Skeletal muscle satellite cell (primary cell): Measurements from ENCODE around the gene CBFA2T3.

Source experiments
- H3K27me3 ChIP-seq: 2 replicates; pipeline ENCODE4 v1.7.0; 2013; ENCODE audit warnings: low read length; ENCODE audit not compliant: control insufficient read depth, insufficient read depth
- H3K36me3 ChIP-seq: 2 replicates; pipeline ENCODE4 v1.7.0; 2013; ENCODE audit warnings: mild to moderate bottlenecking, control low read depth, low read length; ENCODE audit not compliant: insufficient read depth
- H3K4me1 ChIP-seq: 2 replicates; pipeline ENCODE4 v1.7.0; 2013; ENCODE audit warnings: low read length; ENCODE audit not compliant: control insufficient read depth, insufficient read depth
- H3K4me2 ChIP-seq: 2 replicates; pipeline ENCODE4 v1.7.0; 2013; ENCODE audit warnings: mild to moderate bottlenecking, low read length
- H3K4me3 ChIP-seq: 2 replicates; pipeline ENCODE4 v1.7.0; 2013; ENCODE audit warnings: low read length
- H3K9ac ChIP-seq: 2 replicates; pipeline ENCODE4 v1.7.0; 2013; ENCODE audit warnings: mild to moderate bottlenecking, low read depth, low read length, moderate library complexity
- H3K9me3 ChIP-seq: replicated peaks from 2 replicates; pipeline ENCODE4 v1.7.0; 2013; ENCODE audit warnings: mild to moderate bottlenecking, control low read depth, low read length

CBFA2T3 gene

DNA sequence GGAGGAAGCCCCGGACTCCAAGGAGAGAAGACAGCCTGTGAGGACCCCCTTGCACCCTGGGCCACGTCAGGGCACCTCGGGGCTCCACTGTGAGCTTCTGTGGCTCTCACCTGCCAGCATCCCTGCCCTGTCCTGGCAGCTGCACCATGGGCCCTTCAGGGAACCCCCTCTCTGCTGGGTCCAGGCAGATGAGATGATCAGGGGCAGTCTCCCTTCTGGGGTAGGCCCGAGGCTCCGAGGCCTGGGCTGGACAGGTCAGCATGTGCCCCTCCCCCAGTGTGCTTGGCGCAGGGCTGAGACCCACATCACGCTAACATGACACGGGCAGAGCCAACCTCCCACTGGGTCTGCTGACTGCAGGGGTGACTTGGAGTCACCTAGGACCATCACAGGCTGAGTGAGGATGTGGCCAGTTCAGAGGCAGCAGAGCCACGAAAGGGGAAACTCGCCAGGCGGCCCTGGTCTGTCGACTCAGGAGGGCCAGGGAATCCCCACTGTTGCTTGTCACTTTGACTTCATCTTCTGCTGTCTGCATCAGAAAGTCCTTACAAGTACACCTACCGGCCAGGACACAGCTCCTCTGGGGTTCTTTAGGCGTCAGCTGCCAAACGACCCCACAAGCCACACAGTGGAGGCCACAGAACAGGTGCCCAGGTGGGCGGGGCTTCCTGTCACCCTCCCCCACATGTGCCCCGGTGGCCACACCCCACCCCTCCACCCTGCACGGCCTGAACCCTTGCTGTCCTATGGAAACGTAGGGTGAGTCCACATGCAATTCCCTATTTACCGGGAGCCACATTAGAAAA is 122.5 kb downstream of the CBFA2T3 start:
- no peak overlapping the region for H3K4me3 ChIP-seq
- H3K36me3 ChIP-seq, result peaks cover 12% of the 10 kb centered on the region
- no peaks in the 10 kb centered on the region for H3K27me3 ChIP-seq
- H3K4me2 ChIP-seq, result no peak overlapping the region
- H3K4me1 ChIP-seq, result peaks cover 24% of the 10 kb centered on the region
- H3K9me3 ChIP-seq, result no peaks in the 10 kb centered on the region
- H3K9ac ChIP-seq, result no peak overlapping the region

DNA sequence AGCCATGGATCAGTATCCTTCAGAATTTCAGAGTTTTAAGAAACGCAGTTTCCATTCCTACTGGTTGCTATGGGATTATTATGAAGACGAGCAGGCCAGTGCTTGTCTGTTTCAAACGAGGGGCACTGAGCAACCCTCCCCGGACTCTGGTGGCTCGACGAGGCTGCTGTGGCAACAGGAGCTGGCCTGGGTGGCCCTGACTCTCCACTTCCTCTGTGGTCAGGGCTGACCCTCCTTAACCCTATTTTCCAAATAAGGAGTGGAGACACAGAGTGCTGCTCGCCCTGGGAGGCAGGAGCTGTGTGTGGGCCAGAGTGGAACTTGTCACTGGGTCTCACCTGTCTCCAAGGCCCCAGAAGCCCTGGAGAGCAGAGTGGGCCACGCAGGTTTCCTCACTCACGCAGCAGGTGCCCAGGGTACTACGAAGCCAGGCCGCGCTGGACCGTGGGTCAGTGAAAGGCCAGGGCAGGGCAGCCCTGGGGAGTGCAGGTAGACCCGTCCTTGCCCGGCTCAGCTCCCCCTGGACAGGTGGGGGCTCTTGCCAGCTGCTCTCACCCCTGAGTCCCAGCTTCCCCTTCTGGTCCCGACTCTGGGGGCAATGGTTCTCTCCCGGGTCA is 123.6 kb downstream of the CBFA2T3 start:
- Histone ChIP-seq H3K9ac (no peak overlapping the region), H3K9me3 (no peaks in the 10 kb centered on the region), H3K27me3 (no peaks in the 10 kb centered on the region), H3K4me2 (no peak overlapping the region), H3K36me3 (peaks cover under 1% of the 10 kb centered on the region), H3K4me1 (peaks cover 18% of the 10 kb centered on the region), H3K4me3 (no peak overlapping the region)

DNA sequence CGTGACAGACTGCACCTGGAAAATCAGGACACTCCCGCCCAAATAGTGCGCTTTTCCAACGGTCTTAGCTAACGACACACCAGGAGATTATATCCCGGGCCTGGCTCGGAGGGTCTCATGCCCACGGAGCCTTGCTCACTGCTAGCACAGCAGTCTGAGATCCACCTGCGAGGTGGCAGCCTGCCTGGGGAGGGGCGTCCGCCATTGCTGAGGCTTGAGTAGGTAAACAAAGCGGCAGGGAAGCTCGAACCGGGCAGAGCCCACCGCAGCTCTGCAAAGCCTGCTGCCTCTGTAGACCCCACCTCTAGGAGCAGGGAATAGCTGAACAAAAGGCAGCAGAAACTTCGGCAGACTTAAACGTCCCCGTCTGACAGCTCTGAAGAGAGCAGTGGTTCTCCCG is 125.4 kb downstream of the CBFA2T3 start:
- Histone ChIP-seq H3K9me3 (no peaks in the 10 kb centered on the region), H3K4me3 (no peak overlapping the region), H3K4me2 (no peak overlapping the region), H3K4me1 (peaks cover 11% of the 10 kb centered on the region), H3K9ac (no peak overlapping the region), H3K27me3 (no peaks in the 10 kb centered on the region), H3K36me3 (no peaks in the 10 kb centered on the region)

DNA sequence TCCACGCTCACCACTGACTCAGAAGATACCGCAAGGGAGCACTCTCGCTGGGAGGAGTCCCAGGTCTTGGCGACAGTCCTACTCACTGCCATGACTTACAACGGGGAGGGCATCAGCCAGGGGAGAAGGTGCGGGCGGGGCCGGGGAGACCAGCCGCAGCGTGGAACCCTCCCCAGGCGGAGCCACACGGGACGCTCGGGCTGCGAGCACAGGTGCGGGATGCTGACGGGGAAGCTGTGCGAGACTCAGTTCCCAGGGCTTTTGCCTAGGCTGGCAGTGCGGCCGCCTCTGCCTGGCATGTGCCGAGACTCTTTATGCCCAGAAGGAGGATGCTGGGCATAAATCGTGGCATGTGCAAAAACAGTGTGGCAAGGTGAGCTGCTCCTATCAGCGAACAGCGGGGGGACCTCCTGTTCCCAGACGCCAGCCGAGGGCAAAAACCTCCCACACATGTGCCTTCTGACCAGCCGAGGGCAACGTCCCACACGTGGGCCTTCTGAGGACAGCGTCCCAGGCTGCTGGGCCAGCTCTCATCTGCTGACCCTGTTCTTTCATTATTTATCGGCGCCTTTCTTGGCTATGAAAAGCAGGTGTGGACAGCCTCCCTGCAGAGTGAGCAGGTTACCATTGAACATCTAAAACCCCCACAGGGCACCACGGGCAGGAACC is 126.3 kb downstream of the CBFA2T3 start:
- no peaks in the 10 kb centered on the region for H3K36me3 ChIP-seq
- H3K4me3 ChIP-seq, result no peak overlapping the region
- no peak overlapping the region for H3K4me2 ChIP-seq
- H3K9me3 ChIP-seq, result no peaks in the 10 kb centered on the region
- H3K4me1 ChIP-seq, result peaks cover 6% of the 10 kb centered on the region
- no peaks in the 10 kb centered on the region for H3K27me3 ChIP-seq
- no peak overlapping the region for H3K9ac ChIP-seq

DNA sequence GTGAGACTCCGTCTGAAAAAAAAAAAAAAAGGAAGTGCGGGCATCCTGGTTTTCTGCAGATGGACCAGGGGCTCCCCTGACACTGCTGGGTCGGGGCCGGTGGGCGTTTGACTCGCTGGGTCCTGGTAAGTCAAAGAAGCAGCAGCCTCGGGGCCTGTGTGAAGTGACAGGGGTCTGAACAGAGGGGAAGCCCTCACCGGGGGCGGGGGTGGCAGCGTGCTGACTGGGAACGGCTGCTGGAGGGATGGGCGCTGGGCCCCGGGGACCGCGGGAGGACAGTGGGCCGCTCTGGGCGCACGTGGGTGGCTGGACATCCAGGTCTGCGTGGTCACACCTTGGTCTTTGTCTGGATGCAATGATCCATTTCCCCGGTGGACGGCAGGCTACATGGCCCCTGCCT is 128.4 kb downstream of the CBFA2T3 start:
- no peak overlapping the region for H3K9ac ChIP-seq
- H3K9me3 ChIP-seq, result no peaks in the 10 kb centered on the region
- H3K4me3 ChIP-seq, result no peak overlapping the region
- H3K4me1 ChIP-seq, result no peaks in the 10 kb centered on the region
- no peaks in the 10 kb centered on the region for H3K27me3 ChIP-seq
- no peaks in the 10 kb centered on the region for H3K36me3 ChIP-seq
- H3K4me2 ChIP-seq, result no peak overlapping the region

DNA sequence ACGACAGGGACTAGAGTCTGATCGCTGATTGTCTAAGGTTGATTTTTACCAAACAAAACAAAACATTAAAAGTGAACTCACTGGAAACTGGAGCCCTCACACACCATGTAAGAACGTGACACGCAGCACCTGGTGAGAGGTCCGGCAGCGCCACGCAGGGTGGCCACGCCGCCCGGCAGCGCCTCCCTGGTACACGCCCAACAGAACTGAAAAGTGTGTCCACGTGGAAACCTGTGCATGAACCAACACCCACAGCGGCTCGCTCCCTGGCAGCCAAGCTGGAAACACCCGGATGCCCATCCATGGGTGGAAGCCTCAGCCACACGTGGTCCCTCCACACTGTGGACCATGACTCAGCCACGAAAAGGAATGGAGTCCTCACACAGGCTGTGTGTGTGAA is 129.4 kb downstream of the CBFA2T3 start:
- Histone ChIP-seq H3K9me3 (no peaks in the 10 kb centered on the region), H3K4me2 (no peak overlapping the region), H3K4me1 (no peaks in the 10 kb centered on the region), H3K36me3 (no peaks in the 10 kb centered on the region), H3K4me3 (no peak overlapping the region), H3K9ac (no peak overlapping the region), H3K27me3 (no peaks in the 10 kb centered on the region)

DNA sequence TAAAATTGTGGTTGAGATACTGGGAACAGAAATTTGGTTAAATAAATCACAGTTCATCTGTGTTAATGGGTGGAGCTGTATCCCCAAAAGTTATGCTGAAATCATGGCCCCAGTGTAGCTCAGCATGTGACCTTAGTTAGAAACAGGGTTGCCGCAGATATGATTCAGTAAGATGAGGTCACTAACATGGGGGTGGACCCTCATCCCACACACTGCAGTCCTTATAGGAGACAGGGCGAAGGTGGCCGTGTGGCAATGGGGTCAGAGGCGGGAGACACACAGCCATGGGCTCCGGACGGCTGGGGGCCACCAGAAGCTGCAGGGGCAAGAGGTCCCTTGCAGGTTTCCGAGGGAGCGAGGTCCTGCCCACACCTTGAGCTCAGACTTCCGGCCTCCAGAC is 130.9 kb downstream of the CBFA2T3 start:
- Histone ChIP-seq H3K36me3 (no peaks in the 10 kb centered on the region), H3K4me3 (no peak overlapping the region), H3K27me3 (no peaks in the 10 kb centered on the region), H3K9ac (no peak overlapping the region), H3K4me1 (no peaks in the 10 kb centered on the region), H3K9me3 (no peaks in the 10 kb centered on the region), H3K4me2 (no peak overlapping the region)

DNA sequence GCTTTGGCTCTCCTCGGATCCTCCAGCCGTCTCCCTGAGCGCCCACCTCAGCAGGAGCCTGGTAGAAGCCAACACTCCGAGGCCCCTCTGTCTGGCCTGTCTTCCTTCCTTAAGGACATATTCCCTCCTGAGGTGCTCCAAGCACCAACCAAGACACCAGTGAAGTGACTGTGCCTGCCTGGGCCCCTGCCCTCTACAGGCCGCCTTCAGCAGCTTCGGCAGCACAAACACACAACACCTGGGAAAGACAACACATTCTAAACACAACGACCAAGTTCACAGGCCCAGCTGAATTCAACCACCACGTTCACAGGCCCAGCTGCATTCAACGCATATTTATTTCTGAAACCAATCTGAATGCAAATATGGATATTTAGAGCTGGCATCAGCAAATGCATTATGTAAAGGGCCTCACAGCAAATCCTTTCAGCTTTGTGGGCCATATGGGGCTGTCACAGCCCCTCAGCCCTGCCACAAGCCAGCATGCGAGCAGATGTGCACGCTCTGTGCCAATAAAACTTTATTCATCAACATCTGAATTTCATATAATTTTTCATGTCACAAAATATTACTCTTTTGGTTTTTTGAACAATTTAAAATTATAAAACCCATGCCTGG is 132.5 kb downstream of the CBFA2T3 start:
- no peaks in the 10 kb centered on the region for H3K4me1 ChIP-seq
- H3K36me3 ChIP-seq, result peaks cover 8% of the 10 kb centered on the region
- no peak overlapping the region for H3K9ac ChIP-seq

DNA sequence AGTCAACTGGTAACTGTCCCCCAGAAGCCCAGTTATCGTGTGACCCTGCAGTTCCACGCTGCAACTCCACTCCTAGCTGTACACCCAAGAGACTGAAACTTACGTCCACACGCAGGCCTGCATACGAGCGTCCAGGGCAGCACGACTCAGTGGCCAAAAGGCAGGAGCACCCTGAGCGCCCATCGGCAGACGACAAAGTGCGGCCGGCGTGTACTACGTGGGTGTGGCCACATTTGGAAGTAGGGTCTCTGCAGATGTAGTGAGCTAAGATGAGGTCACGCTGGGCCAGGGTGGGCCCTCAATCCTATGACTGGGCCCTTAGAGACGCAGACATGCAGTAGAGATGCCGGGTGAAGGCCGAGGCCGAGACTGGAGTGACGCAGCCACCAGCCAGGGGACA is 133.8 kb downstream of the CBFA2T3 start:
- Histone ChIP-seq H3K27me3 (no peaks in the 10 kb centered on the region), H3K4me1 (no peaks in the 10 kb centered on the region), H3K4me3 (no peak overlapping the region), H3K4me2 (no peak overlapping the region), H3K36me3 (peaks cover 13% of the 10 kb centered on the region), H3K9me3 (no peaks in the 10 kb centered on the region), H3K9ac (no peak overlapping the region)

More for the DNA sequence above, 132.5 kb downstream of the CBFA2T3 start:
- no peaks in the 10 kb centered on the region for H3K9me3 ChIP-seq
- H3K27me3 ChIP-seq, result no peaks in the 10 kb centered on the region
- no peak overlapping the region for H3K4me2 ChIP-seq
- H3K4me3 ChIP-seq, result no peak overlapping the region

DNA sequence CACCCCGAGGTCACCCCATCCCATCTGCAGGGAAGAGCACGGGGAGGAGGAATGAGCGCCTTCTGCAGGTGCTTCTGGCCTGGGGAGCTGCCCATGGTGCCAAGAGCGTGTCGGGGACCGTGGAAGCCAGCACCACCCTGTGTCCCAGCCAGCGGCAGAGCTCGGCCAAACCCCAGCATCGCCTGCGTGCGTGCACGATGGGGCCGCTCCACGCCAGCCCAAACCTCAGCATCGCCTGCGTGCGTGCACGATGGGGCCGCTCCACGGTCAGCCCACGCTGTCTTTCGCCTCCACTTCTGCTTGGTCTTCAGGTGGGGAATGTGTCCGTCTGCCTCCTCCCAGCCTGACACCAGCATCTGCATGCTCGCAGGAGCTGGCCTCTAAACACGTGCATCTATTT is 134.2 kb downstream of the CBFA2T3 start:
- no peaks in the 10 kb centered on the region for H3K27me3 ChIP-seq
- no peak overlapping the region for H3K4me3 ChIP-seq
- no peak overlapping the region for H3K4me2 ChIP-seq
- H3K9me3 ChIP-seq, result no peaks in the 10 kb centered on the region
- no peaks in the 10 kb centered on the region for H3K4me1 ChIP-seq
- no peak overlapping the region for H3K9ac ChIP-seq
- H3K36me3 ChIP-seq, result peaks cover 17% of the 10 kb centered on the region

DNA sequence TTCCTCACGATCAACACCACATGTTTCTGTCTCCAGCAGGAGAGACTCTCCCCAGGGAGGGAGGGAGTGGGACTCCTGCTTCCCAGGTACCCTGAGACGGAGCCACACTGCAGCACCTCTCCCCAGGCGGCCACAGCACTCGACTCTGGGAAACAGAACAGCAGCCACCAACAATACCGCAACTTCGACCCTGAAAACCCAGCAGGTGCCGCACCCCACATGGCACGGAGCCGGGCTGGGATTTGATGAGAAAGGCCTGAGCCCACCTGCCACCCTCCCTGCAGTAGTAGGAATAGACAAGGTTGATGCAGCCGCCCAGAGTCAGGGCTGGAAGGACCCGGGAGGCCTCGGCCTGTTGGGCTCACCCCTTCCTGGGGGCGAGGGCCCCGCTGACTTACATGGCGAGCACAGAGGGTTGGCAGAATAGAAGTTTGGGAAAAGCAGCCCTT is 134.7 kb downstream of the CBFA2T3 start:
- H3K9ac ChIP-seq, result no peak overlapping the region
- H3K36me3 ChIP-seq, result peaks cover 18% of the 10 kb centered on the region
- H3K4me3 ChIP-seq, result no peak overlapping the region
- H3K27me3 ChIP-seq, result no peaks in the 10 kb centered on the region
- H3K4me1 ChIP-seq, result no peaks in the 10 kb centered on the region
- H3K4me2 ChIP-seq, result no peak overlapping the region
- no peaks in the 10 kb centered on the region for H3K9me3 ChIP-seq
